ENCODE measurements around the gene NUDC.

- TF ChIP-seq EZH2phosphoT487 (IDR thresholded peaks at IDR 0.05; ENCODE audit: borderline replicate concordance, low read depth, low read length), result no peak
- TF ChIP-seq, protein P1, sequence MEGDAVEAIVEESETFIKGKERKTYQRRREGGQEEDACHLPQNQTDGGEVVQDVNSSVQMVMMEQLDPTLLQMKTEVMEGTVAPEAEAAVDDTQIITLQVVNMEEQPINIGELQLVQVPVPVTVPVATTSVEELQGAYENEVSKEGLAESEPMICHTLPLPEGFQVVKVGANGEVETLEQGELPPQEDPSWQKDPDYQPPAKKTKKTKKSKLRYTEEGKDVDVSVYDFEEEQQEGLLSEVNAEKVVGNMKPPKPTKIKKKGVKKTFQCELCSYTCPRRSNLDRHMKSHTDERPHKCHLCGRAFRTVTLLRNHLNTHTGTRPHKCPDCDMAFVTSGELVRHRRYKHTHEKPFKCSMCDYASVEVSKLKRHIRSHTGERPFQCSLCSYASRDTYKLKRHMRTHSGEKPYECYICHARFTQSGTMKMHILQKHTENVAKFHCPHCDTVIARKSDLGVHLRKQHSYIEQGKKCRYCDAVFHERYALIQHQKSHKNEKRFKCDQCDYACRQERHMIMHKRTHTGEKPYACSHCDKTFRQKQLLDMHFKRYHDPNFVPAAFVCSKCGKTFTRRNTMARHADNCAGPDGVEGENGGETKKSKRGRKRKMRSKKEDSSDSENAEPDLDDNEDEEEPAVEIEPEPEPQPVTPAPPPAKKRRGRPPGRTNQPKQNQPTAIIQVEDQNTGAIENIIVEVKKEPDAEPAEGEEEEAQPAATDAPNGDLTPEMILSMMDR (conservative IDR thresholded peaks at IDR 0.05; ENCODE audit: low read length), result no peak
These were observed 9.4 kb upstream of the NUDC start for GRCh38 chr1:26912147-26912490.

All from OCI-LY7 (cell line).